T-helper 2 cell treated with Interferon-gamma antibody and Interleukin-4, amounts not matched to agents 5 μg/mL and 100 μg/mL, for 36 hours (primary cell): Measurements from ENCODE around the gene BICDL1.
A peak's percentile ranks its signal among the peaks of the same experiment; 100 is the strongest.

ENCODE experiments used
- DNase-seq: peaks from one replicate; pipeline ENCODE4 v3.0.0; 2021; ENCODE audit warnings: low spot score
- H3K27ac Mint-ChIP-seq: one replicate; pipeline ENCODE4 v1.8.0; 2021; ENCODE audit warnings: mild to moderate bottlenecking, mixed read lengths
- H3K27me3 Mint-ChIP-seq: one replicate; pipeline ENCODE4 v1.8.0; 2021; ENCODE audit warnings: low read depth, mixed read lengths
- H3K36me3 Mint-ChIP-seq: one replicate; pipeline ENCODE4 v1.8.0; 2021; ENCODE audit warnings: low read depth, mixed read lengths
- H3K4me1 Mint-ChIP-seq: one replicate; pipeline ENCODE4 v1.8.0; 2021; ENCODE audit warnings: low read depth, mixed read lengths
- H3K4me3 Mint-ChIP-seq: one replicate; pipeline ENCODE4 v1.8.0; 2022; ENCODE audit warnings: mild to moderate bottlenecking, moderate library complexity, mixed read lengths
- H3K9me3 Mint-ChIP-seq: one replicate; pipeline ENCODE4 v1.8.0; 2021; ENCODE audit warnings: mixed read lengths

Gene BICDL1

GRCh38 chr12:119989731-119990381 is 820 bp downstream of the BICDL1 start:
- peak; percentile 84 for DNase-seq
- Mint-ChIP-seq H3K27ac (peak overlapping the region; percentile 84), H3K4me3 (peak overlapping the region; percentile 89), H3K27me3 (peaks cover 10% of the 10 kb centered on the region), H3K9me3 (no peaks in the 10 kb centered on the region), H3K4me1 (peaks cover 27% of the 10 kb centered on the region), H3K36me3 (peaks cover 13% of the 10 kb centered on the region)

DNA sequence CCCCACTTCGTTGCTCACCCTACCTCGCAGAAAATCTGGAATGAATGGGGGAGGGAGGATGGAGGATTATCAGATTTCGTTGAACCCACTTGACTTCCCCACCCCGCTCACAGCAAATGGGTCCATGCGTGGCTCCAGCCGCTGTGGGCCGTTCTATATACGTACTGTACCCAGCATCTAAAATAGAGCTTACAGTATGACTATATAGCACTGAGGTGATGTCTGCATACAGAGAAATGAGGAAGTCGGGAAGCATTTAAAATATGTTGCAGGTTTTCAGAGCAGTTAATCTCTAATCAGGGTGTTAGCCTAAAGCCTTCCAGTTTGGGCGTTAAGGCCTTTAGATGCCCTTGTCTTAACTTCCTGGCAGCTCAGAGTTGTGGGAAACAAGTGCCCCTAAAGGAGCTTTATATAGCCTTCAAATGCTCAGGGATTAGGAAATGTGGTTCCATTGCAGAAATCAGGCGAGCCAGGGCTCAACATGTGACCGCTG is 1.4 kb downstream of the BICDL1 start:
- Mint-ChIP-seq H3K9me3 (no peaks in the 10 kb centered on the region), H3K4me3 (peak overlapping the region; percentile 89), H3K4me1 (peaks cover 27% of the 10 kb centered on the region), H3K27ac (peak overlapping the region; percentile 84), H3K27me3 (peaks cover 7% of the 10 kb centered on the region), H3K36me3 (peaks cover 13% of the 10 kb centered on the region)
- DNase-seq, result no peak

DNA sequence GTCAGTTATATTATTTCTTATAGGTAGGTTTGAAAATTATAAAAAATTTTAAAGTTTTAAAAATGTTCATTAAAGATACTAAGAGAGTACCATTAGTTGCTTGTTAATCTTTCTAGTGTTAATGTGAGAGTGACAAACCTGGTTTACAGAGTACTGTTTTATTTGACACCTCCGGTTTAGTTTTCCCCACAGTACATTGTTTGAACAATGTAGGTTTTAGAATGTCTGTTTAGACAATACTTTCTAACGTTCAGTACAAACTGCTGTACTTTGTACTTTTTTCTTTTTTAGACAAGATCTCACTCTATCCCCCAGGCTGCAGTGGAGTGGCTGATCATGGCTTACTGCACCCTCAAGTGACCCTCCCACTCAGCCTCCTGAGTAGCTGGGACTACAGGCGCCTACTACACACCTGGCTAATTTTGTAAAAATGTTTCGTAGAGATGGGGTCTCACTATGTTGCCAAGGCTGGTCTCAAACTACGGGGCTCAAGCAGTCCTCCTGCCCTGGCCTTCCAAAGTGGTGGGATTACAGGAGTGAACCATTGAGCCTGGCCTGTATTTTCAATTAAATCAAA is 3.2 kb downstream of the BICDL1 start:
- no peaks in the 10 kb centered on the region for H3K9me3 Mint-ChIP-seq
- H3K27ac Mint-ChIP-seq, result no peak overlapping the region
- H3K4me3 Mint-ChIP-seq, result peak overlapping the region; percentile 32
- peaks cover 18% of the 10 kb centered on the region for H3K36me3 Mint-ChIP-seq
- DNase-seq, result no peak
- no peaks in the 10 kb centered on the region for H3K27me3 Mint-ChIP-seq
- peaks cover 30% of the 10 kb centered on the region for H3K4me1 Mint-ChIP-seq

- Mint-ChIP-seq H3K27ac (no peak overlapping the region), H3K9me3 (no peaks in the 10 kb centered on the region), H3K36me3 (peaks cover 31% of the 10 kb centered on the region), H3K27me3 (no peaks in the 10 kb centered on the region), H3K4me3 (no peak overlapping the region), H3K4me1 (peaks cover 26% of the 10 kb centered on the region)
- DNase-seq, result no peak
Measured at GRCh38 chr12:119994892-119995658, 6.0 kb downstream of the BICDL1 start.

DNA sequence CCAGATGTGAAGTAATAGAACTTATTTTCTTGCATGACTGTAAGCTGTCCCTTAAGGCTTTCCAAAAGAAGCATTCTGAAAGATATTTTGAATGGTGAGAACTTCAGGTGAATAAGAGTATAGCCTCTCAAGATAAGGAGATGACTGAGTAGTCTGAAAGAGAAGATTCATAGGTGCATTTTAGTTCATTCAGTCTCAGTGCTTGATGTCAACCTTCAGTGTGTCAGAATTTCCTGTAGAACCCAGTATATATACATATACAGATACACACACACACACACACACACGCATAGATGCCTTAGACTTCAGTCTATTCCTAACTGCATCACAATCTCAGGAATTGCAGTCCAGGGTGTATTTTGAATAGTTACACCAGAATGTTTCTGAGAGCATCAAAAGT is 7.4 kb downstream of the BICDL1 start:
- no peaks in the 10 kb centered on the region for H3K9me3 Mint-ChIP-seq
- no peaks in the 10 kb centered on the region for H3K27me3 Mint-ChIP-seq
- DNase-seq, result no peak
- H3K36me3 Mint-ChIP-seq, result peaks cover 33% of the 10 kb centered on the region
- H3K4me3 Mint-ChIP-seq, result no peak overlapping the region
- peaks cover 14% of the 10 kb centered on the region for H3K4me1 Mint-ChIP-seq
- H3K27ac Mint-ChIP-seq, result no peak overlapping the region

- no peak for DNase-seq
- peaks cover 39% of the 10 kb centered on the region for H3K36me3 Mint-ChIP-seq
- H3K4me1 Mint-ChIP-seq, result peaks cover 12% of the 10 kb centered on the region
- H3K27me3 Mint-ChIP-seq, result no peaks in the 10 kb centered on the region
- H3K27ac Mint-ChIP-seq, result no peak overlapping the region
- H3K9me3 Mint-ChIP-seq, result no peaks in the 10 kb centered on the region
- H3K4me3 Mint-ChIP-seq, result no peak overlapping the region
Measured at GRCh38 chr12:119998471-119999245, 9.6 kb downstream of the BICDL1 start.

- H3K36me3 Mint-ChIP-seq, result peaks cover 38% of the 10 kb centered on the region
- H3K27me3 Mint-ChIP-seq, result no peaks in the 10 kb centered on the region
- no peak overlapping the region for H3K27ac Mint-ChIP-seq
- H3K4me1 Mint-ChIP-seq, result peaks cover 14% of the 10 kb centered on the region
- DNase-seq, result no peak
- H3K4me3 Mint-ChIP-seq, result no peak overlapping the region
- no peaks in the 10 kb centered on the region for H3K9me3 Mint-ChIP-seq
Measured at GRCh38 chr12:120000556-120000955, 11.5 kb downstream of the BICDL1 start.

DNA sequence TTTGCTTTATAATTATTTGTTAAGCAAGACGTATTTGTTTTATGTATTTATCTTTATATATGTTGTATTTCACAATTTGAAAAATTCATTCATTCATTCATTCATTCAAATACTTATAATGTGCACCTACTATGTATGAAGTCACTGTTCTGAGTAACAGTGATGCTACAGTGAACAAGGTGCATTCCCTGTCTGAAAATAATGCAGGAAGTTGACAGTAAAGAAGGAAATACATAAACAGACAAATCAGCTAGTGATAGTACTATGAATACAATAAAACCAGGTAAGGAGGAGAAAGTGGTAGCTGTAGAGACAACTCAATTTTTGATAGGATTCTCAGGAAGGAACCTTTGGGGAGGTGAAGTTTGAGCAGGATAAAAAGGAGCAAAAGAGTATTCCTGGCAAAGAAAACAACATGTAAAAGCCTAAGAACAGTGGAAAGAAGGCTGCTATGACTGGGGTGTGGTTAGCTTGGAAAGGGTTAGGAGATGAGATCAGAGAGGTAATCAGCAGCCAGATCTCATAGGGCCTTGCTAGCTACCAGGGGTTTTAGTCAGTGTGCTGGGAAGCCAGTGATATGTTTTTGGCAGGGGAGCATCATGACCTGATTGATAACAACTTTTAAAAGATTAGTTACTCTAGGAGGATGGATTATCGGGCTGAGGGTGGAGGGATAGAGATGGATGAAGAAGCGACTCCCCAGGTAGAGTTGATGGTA is 17.4 kb downstream of the BICDL1 start:
- Mint-ChIP-seq H3K36me3 (peaks cover 29% of the 10 kb centered on the region), H3K27me3 (no peaks in the 10 kb centered on the region), H3K27ac (peak overlapping the region; percentile 96), H3K4me3 (peak overlapping the region; percentile 78), H3K4me1 (peaks cover 56% of the 10 kb centered on the region), H3K9me3 (no peaks in the 10 kb centered on the region)
- peak; percentile 70 for DNase-seq

DNA sequence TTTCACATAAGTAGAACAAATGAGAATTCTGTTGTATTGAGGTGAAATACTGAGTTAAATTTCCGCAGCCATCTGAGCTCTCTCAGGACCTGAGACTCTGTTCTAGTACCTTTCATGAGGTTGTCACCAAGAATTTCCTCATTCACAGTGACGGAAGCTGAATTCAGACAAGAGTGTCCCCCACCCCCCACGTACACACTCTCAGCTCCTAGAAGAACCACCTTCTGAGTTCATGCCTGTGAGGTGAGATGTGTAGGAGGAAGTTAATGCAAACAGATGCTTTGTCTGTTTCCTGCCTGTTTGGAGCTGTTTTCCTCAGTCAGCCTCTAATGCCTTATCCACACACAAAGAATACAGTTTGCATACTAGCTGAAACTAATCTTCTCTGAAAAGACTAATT is 18.2 kb downstream of the BICDL1 start:
- peaks cover 31% of the 10 kb centered on the region for H3K36me3 Mint-ChIP-seq
- peak overlapping the region; percentile 96 for H3K27ac Mint-ChIP-seq
- peak overlapping the region; percentile 78 for H3K4me3 Mint-ChIP-seq
- peaks cover 63% of the 10 kb centered on the region for H3K4me1 Mint-ChIP-seq
- no peaks in the 10 kb centered on the region for H3K27me3 Mint-ChIP-seq
- H3K9me3 Mint-ChIP-seq, result no peaks in the 10 kb centered on the region
- DNase-seq, result peak; percentile 76

DNA sequence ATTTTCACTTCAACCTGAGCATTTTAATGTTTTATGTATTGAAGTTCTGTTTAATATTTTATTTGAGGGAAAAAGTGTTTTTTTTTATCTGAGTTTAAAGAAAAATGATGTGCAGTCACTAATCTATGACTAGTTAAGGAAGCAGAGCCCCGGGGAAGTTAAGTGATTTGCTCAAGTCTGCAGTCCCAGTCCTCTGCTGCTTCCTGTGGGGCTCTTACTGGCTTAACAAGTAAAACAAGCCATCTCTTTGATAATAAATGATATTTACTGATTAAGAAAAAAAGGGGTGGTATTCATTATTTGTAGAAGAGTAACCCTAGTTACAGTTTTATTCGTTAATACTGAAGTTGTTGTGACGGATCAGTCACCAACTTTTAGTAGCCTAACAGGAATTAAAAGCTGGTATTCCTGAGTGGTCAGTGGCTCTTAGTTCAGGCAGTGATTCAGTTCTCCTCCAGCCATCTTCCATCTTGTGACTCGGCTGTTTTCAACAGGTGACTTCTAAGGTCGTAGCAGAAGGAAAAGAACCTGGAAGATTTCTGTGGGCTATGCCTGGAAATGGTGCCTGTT is 21.7 kb downstream of the BICDL1 start:
- no peaks in the 10 kb centered on the region for H3K9me3 Mint-ChIP-seq
- no peaks in the 10 kb centered on the region for H3K27me3 Mint-ChIP-seq
- peak overlapping the region; percentile 95 for H3K27ac Mint-ChIP-seq
- H3K4me3 Mint-ChIP-seq, result peak overlapping the region; percentile 82
- H3K36me3 Mint-ChIP-seq, result peaks cover 28% of the 10 kb centered on the region
- DNase-seq, result no peak
- H3K4me1 Mint-ChIP-seq, result peaks cover 81% of the 10 kb centered on the region

- no peaks in the 10 kb centered on the region for H3K27me3 Mint-ChIP-seq
- peaks cover 4% of the 10 kb centered on the region for H3K9me3 Mint-ChIP-seq
- peaks cover 71% of the 10 kb centered on the region for H3K4me1 Mint-ChIP-seq
- H3K36me3 Mint-ChIP-seq, result peaks cover 32% of the 10 kb centered on the region
- DNase-seq, result peak; percentile 92
- H3K4me3 Mint-ChIP-seq, result peak overlapping the region; percentile 82
- peak overlapping the region; percentile 95 for H3K27ac Mint-ChIP-seq
Measured at GRCh38 chr12:120012067-120012621, 23.1 kb downstream of the BICDL1 start.

GRCh38 chr12:120013659-120014380 is 24.8 kb downstream of the BICDL1 start:
- Mint-ChIP-seq H3K9me3 (peaks cover 4% of the 10 kb centered on the region), H3K4me1 (peaks cover 61% of the 10 kb centered on the region), H3K4me3 (peak overlapping the region; percentile 71), H3K36me3 (peaks cover 30% of the 10 kb centered on the region), H3K27ac (peak overlapping the region; percentile 95), H3K27me3 (no peaks in the 10 kb centered on the region)
- peak; percentile 76 for DNase-seq
